GM12878 (cell line): ENCODE measurements around the gene C1orf50. TPM values are rescaled to one million over a fixed set of nuclear protein-coding genes. Genes with fewer than 3 reads are reported as not detected.

Experiments
- BACH1 ChIP-seq: fragments of 450-650 bp; IDR thresholded peaks from 2 replicates; pipeline ENCODE4 v1.6.1; 2017; ENCODE audit warnings: mild to moderate bottlenecking, borderline replicate concordance
- CHD1 ChIP-seq: IDR thresholded peaks from 2 replicates; pipeline ENCODE4 v1.6.1; 2012; ENCODE audit warnings: low read depth, low read length, improper control_type of control experiment
- EED ChIP-seq: sonication (generic); IDR thresholded peaks from 2 replicates; pipeline ENCODE4 v1.6.1; 2016; ENCODE audit warnings: antibody characterized with exemption, low read depth
- EGR1 ChIP-seq, 2 experiments: IDR thresholded peaks; 1 replicate in 1 of 2; 2 replicates in 1 of 2; pipeline ENCODE4 v1.6.1; 2011 to 2012; ENCODE audit warnings: low read depth in 2 of 2, low read length in 2 of 2, borderline replicate concordance in 1 of 2, mild to moderate bottlenecking in 1 of 2, moderate library complexity in 1 of 2
- HCFC1 ChIP-seq: fragments of 150-350 bp; IDR thresholded peaks from 2 replicates; pipeline ENCODE4 v1.6.1; 2014; ENCODE audit warnings: low read length
- JUND ChIP-seq: IDR thresholded peaks from 2 replicates; pipeline ENCODE4 v1.6.1; 2012; ENCODE audit warnings: low read depth, mild to moderate bottlenecking, low read length, improper control_type of control experiment, moderate library complexity
- MEF2A ChIP-seq: IDR thresholded peaks from 2 replicates; pipeline ENCODE4 v1.6.1; 2011; ENCODE audit warnings: low read depth, mild to moderate bottlenecking, low read length, moderate library complexity; ENCODE audit not compliant: insufficient read depth
- NFIC ChIP-seq: IDR thresholded peaks from 2 replicates; pipeline ENCODE4 v1.6.1; 2012; ENCODE audit warnings: low read depth, mild to moderate bottlenecking, inconsistent platforms, low read length, moderate library complexity
- NR2C1 ChIP-seq: fragments of 450-650 bp; IDR thresholded peaks from 2 replicates; pipeline ENCODE4 v1.6.1; 2017; ENCODE audit warnings: antibody characterized with exemption, mild to moderate bottlenecking, moderate library complexity
- NRF1 ChIP-seq: conservative IDR thresholded peaks from 2 replicates; pipeline ENCODE4 v1.6.1; 2011; ENCODE audit warnings: mild to moderate bottlenecking, low read depth, low read length, improper control_type of control experiment
- POLR2A ChIP-seq: IDR thresholded peaks from 2 replicates; pipeline ENCODE4 v1.6.1; 2011; ENCODE audit warnings: low read depth, mild to moderate bottlenecking, low read length
- POLR2AphosphoS5 ChIP-seq: IDR thresholded peaks from 2 replicates; pipeline ENCODE4 v1.6.1; 2011; ENCODE audit warnings: mild to moderate bottlenecking, low read length, inconsistent platforms
- RB1 ChIP-seq: fragments of 450-650 bp; formaldehyde crosslinking; IDR thresholded peaks from 2 replicates; pipeline ENCODE4 v1.6.1; 2017; ENCODE audit warnings: mild to moderate bottlenecking, borderline replicate concordance
- STAT1 ChIP-seq: fragments of 450-650 bp; conservative IDR thresholded peaks from 2 replicates; pipeline ENCODE4 v1.6.1; 2014; ENCODE audit warnings: antibody characterized with exemption, mild to moderate bottlenecking
- TCF12 ChIP-seq: IDR thresholded peaks from 2 replicates; pipeline ENCODE4 v1.6.1; 2011; ENCODE audit warnings: low read depth, mild to moderate bottlenecking, low read length
- YY1 ChIP-seq: IDR thresholded peaks from 2 replicates; pipeline ENCODE4 v1.6.1; 2011; ENCODE audit warnings: low read depth, mild to moderate bottlenecking, low read length
- polyA plus RNA-seq, 11 experiments: library from polyadenylated mRNA; depleted of rRNA in 4 of 11; unstranded in 6 of 11; stranded (reverse) in 5 of 11; fragments of >200 nt; fragmentation: Nextera tagmentation in 4 of 11; fragmentation: Illumina TruSeq in 1 of 11; extraction: Ambion mirVana in 4 of 11; extraction: Trizol in 1 of 11; gene quantifications; 1 replicate in 1 of 11; 2 replicates in 10 of 11; pipeline versions ENCODE4 v1.2.1 to v1.2.3, GENCODE V29; 2011 to 2016; ENCODE audit warnings: inconsistent platforms in 2 of 11, missing spikeins in 2 of 11, low read depth in 1 of 11
- total RNA-seq, 4 experiments: library from RNA; depleted of rRNA in 3 of 4; stranded (reverse); fragments of >200 nt in 3 of 4; fragmentation: Illumina TruSeq in 1 of 4; extraction: Trizol in 1 of 4; gene quantifications; 2 replicates each; pipeline versions ENCODE4 v1.2.1 to v1.2.3, GENCODE V29; 2013 to 2021
- TF ChIP-seq, protein P1 (sequence below): fragments of 450-650 bp; IDR thresholded peaks from 2 replicates; pipeline ENCODE4 v1.6.1; 2017; ENCODE audit warnings: borderline replicate concordance
- TF ChIP-seq, protein P2 (sequence below), 3 experiments: IDR thresholded peaks in 2 of 3; conservative IDR thresholded peaks in 1 of 3; 2 replicates each; pipeline ENCODE4 v1.5.1; 2011; ENCODE audit warnings: low read depth in 3 of 3, low read length in 3 of 3, mild to moderate bottlenecking in 3 of 3, control low read depth in 2 of 3, moderate library complexity in 2 of 3, inconsistent platforms in 1 of 3, mixed read lengths in 1 of 3; ENCODE audit not compliant: control insufficient read depth in 2 of 3, insufficient read depth in 1 of 3; ENCODE audit errors: extremely low read depth in 1 of 3
- TF ChIP-seq, protein P3 (sequence below): fragments of 450-650 bp; IDR thresholded peaks from 2 replicates; pipeline ENCODE4 v1.6.1; 2017; ENCODE audit warnings: antibody characterized with exemption, mild to moderate bottlenecking, moderate library complexity
- TF ChIP-seq, protein P4 (sequence below): IDR thresholded peaks from 2 replicates; pipeline ENCODE4 v1.6.1; 2012; ENCODE audit warnings: low read depth, low read length, improper control_type of control experiment

Gene C1orf50
- total and polyA plus RNA-seq, 10 of the 15 experiments (the other 5 are each of a cell fraction or from before 2014, with no cell fraction given) = 1.2 to 10.7 (median 6.7) TPM

DNA sequence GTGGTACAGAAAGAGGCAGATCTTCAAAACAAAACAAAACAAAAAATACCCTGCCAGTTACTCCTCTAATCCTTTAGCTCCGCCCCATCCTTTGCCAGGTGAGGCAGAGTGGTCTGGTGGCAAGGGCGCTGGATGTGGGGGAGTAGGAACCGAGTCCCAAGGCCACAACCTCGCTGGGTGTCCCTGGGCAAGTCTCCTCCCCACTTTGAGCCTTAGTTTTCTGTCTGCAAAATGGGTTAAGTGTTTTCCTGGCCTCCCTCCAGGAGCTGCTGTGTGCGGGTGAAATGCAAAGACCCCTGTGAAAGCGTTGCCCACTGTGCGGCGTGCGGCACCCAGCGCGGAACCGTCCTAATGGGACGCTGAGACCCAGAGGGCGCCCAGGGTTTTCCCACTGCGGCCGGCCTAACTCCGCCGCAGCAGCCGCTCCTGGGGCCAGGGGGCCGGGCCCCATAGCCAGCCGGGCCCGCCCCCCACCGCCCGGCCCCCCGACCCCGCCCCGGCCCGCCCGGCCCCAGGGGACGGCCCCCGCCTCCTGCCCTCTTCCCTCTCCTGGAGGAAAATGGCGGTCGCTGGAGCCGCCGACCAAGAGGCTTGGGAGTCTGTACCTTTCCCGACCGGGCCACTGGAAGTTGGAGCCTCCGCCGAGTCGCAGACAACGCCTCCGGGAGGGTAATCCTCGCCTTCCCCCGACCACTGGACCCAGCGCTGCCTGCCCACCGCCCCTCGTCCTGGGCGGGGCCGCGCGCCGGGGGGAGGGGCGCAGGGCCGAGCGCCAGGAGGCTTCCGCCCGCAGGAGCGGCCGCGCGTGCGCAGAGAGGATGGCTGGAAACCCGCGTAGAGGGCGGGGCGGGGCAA lies 49.8 kb downstream of the C1orf50 start, which contains the start of the genes ERMAP and SVBP (continued):
- TF ChIP-seq YY1 (peak; percentile 95), RB1 (peak; percentile 67; the same call in 1 of the 2 replicates), MEF2A (0 out of 2 replicates have a peak, but pooled peaks have one; percentile 7), NR2C1 (peak; percentile 35; the same call in 1 of the 2 replicates), JUND (no peak), HCFC1 (no peak; the same call in 1 of the 2 replicates), POLR2A (peak; percentile 90), NRF1 (peak; percentile 70), NFIC (no peak), EGR1 (IDR thresholded peaks at IDR 0.05; ENCODE audit: borderline replicate concordance in 1 of 2, low read depth in 2 of 2, low read length in 2 of 2) (0 out of 3 replicates have a peak, but pooled peaks of 1 of the 2 experiments have one; percentile 13), CHD1 (no peak), EED (peak; percentile 14), STAT1 (no peak), BACH1 (peak; percentile 59; the same call in 1 of the 2 replicates), TCF12 (peak; percentile 31; the same call in 1 of the 2 replicates), POLR2AphosphoS5 (peak; percentile 67; the same call in 1 of the 2 replicates)
- TF ChIP-seq, protein P1, sequence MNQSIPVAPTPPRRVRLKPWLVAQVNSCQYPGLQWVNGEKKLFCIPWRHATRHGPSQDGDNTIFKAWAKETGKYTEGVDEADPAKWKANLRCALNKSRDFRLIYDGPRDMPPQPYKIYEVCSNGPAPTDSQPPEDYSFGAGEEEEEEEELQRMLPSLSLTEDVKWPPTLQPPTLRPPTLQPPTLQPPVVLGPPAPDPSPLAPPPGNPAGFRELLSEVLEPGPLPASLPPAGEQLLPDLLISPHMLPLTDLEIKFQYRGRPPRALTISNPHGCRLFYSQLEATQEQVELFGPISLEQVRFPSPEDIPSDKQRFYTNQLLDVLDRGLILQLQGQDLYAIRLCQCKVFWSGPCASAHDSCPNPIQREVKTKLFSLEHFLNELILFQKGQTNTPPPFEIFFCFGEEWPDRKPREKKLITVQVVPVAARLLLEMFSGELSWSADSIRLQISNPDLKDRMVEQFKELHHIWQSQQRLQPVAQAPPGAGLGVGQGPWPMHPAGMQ = no peak
- TF ChIP-seq, protein P2, sequence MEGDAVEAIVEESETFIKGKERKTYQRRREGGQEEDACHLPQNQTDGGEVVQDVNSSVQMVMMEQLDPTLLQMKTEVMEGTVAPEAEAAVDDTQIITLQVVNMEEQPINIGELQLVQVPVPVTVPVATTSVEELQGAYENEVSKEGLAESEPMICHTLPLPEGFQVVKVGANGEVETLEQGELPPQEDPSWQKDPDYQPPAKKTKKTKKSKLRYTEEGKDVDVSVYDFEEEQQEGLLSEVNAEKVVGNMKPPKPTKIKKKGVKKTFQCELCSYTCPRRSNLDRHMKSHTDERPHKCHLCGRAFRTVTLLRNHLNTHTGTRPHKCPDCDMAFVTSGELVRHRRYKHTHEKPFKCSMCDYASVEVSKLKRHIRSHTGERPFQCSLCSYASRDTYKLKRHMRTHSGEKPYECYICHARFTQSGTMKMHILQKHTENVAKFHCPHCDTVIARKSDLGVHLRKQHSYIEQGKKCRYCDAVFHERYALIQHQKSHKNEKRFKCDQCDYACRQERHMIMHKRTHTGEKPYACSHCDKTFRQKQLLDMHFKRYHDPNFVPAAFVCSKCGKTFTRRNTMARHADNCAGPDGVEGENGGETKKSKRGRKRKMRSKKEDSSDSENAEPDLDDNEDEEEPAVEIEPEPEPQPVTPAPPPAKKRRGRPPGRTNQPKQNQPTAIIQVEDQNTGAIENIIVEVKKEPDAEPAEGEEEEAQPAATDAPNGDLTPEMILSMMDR (IDR thresholded peaks at IDR 0.05 in 2 of 3, conservative IDR thresholded peaks at IDR 0.05 in 1 of 3; ENCODE audit: control insufficient read depth in 2 of 3, extremely low read depth in 1 of 3, insufficient read depth in 1 of 3, low read depth in 3 of 3, low read length in 3 of 3) = peak in 1 of 3 experiments; percentile 24; a peak in 2 of 6 replicates
- TF ChIP-seq, protein P3, sequence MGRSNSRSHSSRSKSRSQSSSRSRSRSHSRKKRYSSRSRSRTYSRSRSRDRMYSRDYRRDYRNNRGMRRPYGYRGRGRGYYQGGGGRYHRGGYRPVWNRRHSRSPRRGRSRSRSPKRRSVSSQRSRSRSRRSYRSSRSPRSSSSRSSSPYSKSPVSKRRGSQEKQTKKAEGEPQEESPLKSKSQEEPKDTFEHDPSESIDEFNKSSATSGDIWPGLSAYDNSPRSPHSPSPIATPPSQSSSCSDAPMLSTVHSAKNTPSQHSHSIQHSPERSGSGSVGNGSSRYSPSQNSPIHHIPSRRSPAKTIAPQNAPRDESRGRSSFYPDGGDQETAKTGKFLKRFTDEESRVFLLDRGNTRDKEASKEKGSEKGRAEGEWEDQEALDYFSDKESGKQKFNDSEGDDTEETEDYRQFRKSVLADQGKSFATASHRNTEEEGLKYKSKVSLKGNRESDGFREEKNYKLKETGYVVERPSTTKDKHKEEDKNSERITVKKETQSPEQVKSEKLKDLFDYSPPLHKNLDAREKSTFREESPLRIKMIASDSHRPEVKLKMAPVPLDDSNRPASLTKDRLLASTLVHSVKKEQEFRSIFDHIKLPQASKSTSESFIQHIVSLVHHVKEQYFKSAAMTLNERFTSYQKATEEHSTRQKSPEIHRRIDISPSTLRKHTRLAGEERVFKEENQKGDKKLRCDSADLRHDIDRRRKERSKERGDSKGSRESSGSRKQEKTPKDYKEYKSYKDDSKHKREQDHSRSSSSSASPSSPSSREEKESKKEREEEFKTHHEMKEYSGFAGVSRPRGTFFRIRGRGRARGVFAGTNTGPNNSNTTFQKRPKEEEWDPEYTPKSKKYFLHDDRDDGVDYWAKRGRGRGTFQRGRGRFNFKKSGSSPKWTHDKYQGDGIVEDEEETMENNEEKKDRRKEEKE = 0 out of 2 replicates have a peak, but pooled peaks have one; percentile 59
- TF ChIP-seq, protein P4, sequence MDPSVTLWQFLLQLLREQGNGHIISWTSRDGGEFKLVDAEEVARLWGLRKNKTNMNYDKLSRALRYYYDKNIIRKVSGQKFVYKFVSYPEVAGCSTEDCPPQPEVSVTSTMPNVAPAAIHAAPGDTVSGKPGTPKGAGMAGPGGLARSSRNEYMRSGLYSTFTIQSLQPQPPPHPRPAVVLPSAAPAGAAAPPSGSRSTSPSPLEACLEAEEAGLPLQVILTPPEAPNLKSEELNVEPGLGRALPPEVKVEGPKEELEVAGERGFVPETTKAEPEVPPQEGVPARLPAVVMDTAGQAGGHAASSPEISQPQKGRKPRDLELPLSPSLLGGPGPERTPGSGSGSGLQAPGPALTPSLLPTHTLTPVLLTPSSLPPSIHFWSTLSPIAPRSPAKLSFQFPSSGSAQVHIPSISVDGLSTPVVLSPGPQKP = 0 out of 2 replicates have a peak, but pooled peaks have one; percentile 42
